ENCODE measurements around the gene EXT2. TPM values are rescaled to one million over a fixed set of nuclear protein-coding genes. Genes with fewer than 3 reads are reported as not detected.

EXT2 gene
- total RNA-seq, 1 experiment from 2014 or later = 74.9 TPM

DNA sequence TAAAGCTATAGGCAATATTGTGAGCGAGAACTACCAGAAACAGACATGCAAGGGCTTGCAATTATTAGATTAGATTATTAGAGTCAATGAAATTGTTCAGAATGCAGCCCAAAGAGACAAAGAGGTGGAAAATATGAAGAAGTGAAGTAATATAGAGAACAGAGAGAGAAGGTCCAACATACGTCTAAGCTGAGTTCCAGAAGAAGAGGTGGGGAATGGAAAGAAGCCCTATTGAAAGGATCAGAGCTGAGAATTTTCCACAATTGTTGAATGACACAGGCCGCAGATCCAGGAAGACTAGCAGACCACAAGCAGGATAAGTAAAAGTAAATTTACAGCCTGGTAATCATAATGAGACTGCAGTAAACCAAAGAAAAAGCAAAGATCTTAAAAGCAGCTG is 93.2 kb downstream of the EXT2 start:
- no peak for DNase-seq (ENCODE audit: low spot score)
- in situ Hi-C loops (cut with HindIII; ENCODE audit: low sequenced_read_pairs) = no loop called here

GRCh38 chr11:44189986-44190882 is 94.8 kb downstream of the EXT2 start:
- DNase-seq (ENCODE audit: low spot score) = no peak
- in situ Hi-C loops (cut with HindIII; ENCODE audit: low sequenced_read_pairs) = no loop called here

DNA sequence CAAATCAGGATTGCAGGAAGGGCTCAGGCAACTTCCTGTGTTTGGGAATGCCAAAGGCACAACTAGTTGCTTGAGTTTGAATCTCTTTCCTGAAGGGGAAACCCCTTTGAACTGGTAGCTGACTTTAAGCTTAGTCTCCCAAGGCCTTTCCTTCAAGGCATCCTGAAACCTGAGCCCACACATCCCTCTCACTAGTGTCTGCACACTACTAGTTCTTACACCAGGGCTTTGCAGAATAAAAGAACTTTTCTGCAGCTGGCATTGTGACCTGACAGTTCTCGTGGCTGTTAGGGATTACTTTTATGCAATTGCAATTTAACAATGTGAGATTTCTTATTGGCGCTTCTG is 95.4 kb downstream of the EXT2 start:
- no peak for DNase-seq (ENCODE audit: low spot score)

DNA sequence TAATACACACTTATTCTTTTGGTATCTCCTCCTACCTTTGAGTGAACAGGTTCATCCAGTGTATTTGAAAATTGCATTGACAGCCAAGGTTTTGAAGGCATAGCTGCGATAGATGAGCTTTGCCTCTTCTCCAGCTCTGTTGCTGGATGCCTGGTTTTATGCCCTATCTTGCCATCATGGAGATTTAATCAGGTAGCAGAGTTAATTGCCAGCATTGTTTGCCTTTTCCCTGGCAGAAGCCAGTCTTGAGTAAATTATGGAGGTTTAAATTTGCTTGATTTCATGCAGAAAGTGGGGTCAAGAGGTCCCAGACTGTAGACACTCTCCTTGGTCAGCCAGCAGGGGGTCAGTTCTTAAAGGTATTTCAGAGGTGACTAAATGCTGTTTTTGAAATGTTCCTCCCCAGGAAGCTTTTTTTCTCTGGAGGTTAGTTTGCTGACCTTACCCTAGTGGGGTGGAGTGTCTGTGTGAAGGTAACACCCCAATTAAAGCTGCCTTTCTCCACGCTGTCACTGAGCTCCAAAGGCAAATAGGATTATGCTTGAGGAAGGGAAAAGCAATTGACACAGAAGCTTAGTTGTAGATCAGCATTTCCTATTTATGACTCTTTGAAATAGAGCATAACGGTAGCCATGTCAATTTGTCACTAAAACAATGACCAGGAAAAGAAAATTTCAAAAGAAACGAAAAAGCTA is 96.0 kb downstream of the EXT2 start:
- in situ Hi-C loops (cut with HindIII; ENCODE audit: low sequenced_read_pairs) = no loop called here
- no peak for DNase-seq (ENCODE audit: low spot score)

More for the DNA sequence above, 95.4 kb downstream of the EXT2 start:
- in situ Hi-C loops (cut with HindIII; ENCODE audit: low sequenced_read_pairs) = no loop called here

GRCh38 chr11:44192017-44192385 is 96.5 kb downstream of the EXT2 start:
- in situ Hi-C loops (cut with HindIII; ENCODE audit: low sequenced_read_pairs) = no loop called here
- no peak for DNase-seq (ENCODE audit: low spot score)

DNA sequence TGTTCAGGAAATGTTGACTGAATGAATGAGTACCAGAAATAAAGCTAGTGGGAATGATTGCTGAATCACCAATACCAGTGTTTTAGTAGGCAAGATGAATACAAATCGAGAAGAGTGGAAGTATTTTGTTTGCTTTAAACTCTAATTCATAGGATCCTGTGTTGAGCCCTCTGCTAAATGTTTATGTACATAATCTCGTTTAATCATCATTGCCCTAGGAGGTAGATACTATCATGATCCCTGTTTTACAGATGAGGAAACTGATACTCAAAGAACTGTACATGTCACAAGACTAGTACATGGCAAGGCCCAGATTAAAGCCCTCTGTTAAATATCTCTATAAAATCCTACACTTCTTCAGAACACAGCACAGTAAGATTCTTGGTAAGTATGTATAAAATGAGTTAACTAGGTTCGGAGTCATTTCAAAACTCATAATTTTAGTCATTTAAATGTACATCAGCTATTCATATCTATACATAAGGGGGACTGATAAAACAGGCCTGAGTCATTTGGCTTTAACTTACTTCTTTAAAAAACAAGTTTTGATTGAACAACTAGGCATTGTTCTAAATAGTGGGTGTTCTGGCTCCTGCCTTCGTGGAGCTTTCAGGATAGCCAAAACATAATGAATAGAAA is 97.1 kb downstream of the EXT2 start:
- no peak for DNase-seq (ENCODE audit: low spot score)
- in situ Hi-C loops (cut with HindIII; ENCODE audit: low sequenced_read_pairs) = no loop called here

GRCh38 chr11:44193856-44194255 is 98.4 kb downstream of the EXT2 start:
- in situ Hi-C loops (cut with HindIII; ENCODE audit: low sequenced_read_pairs) = no loop called here
- DNase-seq (ENCODE audit: low spot score) = no peak

DNA sequence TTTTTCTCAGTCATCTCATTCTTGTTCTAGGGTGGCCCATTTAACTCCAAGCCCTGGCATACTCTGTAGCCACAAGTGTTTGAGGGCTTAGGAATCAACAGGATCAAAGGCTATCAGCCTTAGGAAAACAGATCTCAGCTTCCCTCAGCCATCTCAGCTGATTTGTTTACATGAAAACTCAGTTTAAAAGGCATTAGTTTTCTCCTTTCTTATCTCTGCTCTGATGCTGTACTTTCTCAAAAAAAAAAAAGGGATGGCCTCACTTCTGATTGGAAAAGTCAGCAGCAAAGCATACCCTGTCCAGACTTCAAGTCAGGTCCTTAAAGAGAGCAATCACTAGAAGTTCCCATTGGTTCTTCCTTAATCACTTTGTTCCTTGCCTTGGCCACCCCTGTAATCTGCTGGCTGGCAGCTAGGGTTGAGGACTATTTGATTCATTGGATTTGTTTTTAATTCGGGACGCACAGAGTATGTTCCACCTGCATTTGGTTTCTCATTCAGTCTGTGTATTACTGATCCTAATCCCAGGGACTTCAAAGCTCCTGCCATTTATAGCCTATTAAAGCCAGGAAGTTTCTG is 102.8 kb downstream of the EXT2 start:
- no peak for DNase-seq (ENCODE audit: low spot score)
- in situ Hi-C loops (cut with HindIII; ENCODE audit: low sequenced_read_pairs) = no loop called here

DNA sequence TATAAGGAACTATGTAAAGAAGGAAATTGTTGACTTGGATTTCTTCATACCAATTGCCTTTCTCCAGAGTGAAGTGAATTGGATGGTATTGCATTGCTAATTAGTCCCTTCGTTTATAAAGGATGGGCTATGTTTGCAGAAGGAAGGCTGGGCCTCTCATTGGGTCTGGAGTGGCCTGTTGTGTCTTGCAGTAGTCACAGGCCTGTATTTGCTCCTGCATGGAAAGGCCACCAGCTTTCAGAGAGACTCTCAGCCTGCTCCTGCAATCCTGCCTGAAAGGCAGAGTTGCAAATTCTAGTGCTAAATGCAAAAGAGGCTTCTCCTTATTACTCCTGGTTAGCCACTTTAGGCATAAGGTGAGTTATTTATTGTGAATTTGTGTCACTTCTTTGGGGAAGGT is 103.8 kb downstream of the EXT2 start:
- in situ Hi-C loops (cut with HindIII; ENCODE audit: low sequenced_read_pairs) = no loop called here
- no peak for DNase-seq (ENCODE audit: low spot score)

DNA sequence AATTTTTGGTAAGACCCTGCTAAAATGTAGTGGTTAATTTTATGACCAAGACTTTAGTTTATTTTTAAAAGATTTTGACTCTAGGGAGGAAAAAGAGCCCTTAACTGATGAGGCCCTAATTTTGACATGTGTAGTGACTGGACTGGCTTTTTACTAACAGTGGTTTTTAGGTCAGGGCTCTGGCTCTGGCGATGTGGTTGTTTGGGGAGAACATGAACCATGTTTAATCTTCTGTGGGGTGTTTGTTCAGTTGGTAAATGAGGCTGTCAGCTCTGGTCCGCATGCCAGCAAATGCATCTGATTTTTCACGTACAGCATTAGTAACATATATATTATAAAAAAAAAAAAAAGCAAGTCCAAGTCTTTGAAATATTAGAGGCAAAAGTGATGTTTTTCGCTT is 104.3 kb downstream of the EXT2 start:
- in situ Hi-C loops (cut with HindIII; ENCODE audit: low sequenced_read_pairs) = no loop called here
- DNase-seq (ENCODE audit: low spot score) = no peak

DNA sequence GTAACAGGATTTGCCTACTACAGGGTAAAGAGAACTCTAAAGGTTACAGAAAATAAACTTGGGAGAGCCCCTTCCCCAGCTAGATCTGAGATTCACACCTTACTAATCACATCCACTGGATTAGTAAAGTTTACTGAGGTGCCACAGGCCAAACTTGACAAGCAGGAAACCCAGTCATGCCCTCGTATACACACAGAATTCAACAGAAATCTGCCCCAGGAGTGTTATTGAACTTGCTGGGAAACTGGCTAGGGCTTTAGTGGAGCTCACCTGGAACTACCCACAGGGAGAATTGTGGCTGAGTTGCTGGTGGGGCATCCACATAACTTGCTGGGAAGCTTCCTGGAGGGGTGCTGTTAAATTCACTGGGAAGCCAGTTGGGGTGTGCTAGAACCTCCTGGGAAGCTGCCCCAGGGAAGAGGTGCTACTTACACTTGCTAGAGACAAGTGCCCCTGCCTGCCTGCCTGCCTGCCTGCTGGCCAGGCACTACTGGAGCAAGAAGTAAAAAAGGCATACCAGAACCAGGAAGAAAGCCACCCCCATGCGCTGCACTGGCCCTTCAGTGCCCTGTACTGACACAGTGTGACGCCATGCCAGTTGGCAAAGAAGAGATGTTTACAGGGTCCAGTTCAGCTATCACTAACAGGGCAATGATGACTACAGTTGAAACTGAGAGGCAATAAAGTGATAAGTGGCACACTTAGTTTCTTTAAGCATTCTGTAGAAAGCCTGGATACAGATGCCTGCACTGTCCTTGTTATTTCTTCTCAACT is 108.0 kb downstream of the EXT2 start:
- no peak for DNase-seq (ENCODE audit: low spot score)
- in situ Hi-C loops (cut with HindIII; ENCODE audit: low sequenced_read_pairs) = no loop called here

GRCh38 chr11:44205352-44205751 is 109.9 kb downstream of the EXT2 start:
- no peak for DNase-seq (ENCODE audit: low spot score)
- in situ Hi-C loops (cut with HindIII; ENCODE audit: low sequenced_read_pairs) = no loop called here

GRCh38 chr11:44205836-44206235 is 110.4 kb downstream of the EXT2 start:
- in situ Hi-C loops (cut with HindIII; ENCODE audit: low sequenced_read_pairs) = no loop called here
- DNase-seq (ENCODE audit: low spot score) = no peak

DNA sequence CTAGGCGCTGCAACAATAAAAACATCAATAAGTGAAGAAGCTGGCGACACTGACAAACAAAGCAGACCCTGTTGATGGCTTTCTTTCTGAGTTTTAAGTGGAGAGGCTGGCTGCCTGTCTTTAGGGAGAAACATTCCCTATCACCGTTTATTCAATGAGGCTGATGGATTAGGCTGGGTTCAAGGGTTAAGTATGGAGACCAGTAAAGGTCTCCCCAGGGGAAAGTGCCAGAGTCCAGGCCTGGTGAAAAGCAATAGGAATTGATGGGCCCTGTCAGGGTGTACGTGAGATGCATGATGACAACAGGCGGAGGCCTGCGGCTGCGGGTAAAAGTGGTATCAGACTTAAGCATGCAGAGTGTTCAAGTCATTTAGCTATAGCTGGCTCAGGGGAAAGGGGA is 111.8 kb downstream of the EXT2 start:
- DNase-seq (ENCODE audit: low spot score) = no peak
- in situ Hi-C loops (cut with HindIII; ENCODE audit: low sequenced_read_pairs) = no loop called here

DNA sequence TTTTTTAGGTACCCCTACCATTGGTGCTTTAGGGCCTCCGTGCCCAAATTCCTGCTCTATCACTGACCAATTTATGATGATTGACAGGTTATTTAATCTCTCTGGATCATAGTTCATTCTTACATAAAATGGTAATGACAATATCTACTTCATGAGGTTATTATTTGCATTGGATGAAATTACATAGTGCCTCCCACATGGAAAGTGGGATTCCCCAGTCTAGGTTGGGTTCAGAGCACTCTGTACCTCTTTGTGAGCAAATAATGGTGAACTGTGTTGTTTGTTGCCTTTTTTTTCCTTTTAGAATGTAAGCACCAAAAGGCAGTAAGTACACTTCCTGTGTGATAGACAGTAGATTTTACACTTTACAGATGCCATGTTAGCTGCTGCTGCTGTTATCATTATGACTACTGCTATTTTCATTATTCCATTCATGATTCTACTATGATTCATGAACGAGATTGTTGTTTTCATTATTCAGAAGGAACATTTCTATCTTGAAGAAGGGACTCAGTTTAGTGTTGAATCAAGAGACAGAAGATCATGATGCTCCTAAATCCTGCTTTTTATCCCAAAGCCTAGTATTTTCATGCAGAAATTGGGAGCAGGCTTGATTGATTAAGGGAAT is 113.6 kb downstream of the EXT2 start:
- no peak for DNase-seq (ENCODE audit: low spot score)

GRCh38 chr11:44212128-44212527 is 116.7 kb downstream of the EXT2 start:
- no peak for DNase-seq (ENCODE audit: low spot score)
- in situ Hi-C loops (cut with HindIII; ENCODE audit: low sequenced_read_pairs) = no loop called here

More for the DNA sequence above, 113.6 kb downstream of the EXT2 start:
- in situ Hi-C loops (cut with HindIII; ENCODE audit: low sequenced_read_pairs) = no loop called here

DNA sequence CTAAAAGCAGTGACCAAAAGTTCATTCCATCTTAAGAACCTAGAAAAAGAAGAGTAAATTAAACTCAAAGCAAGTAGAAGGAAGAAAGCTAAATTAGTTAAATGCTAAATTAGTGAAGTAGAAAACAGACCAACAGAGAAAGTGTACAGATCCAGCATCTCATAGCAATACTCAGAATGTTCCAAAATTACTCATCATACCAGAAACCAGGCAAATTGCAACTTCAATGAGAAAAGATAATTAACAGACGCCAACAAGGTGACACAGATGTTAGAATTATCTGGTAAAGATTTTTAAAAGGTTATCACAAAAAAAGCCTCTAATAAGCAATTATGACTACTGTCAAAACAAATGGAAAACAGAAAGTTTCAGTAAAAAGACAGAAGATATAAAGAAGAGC is 117.7 kb downstream of the EXT2 start:
- in situ Hi-C loops (cut with HindIII; ENCODE audit: low sequenced_read_pairs) = no loop called here
- DNase-seq (ENCODE audit: low spot score) = no peak

- in situ Hi-C loops (cut with HindIII; ENCODE audit: low sequenced_read_pairs) = no loop called here
- DNase-seq (ENCODE audit: low spot score) = no peak
These were observed 122.0 kb downstream of the EXT2 start for GRCh38 chr11:44217432-44217831.
